Spleen (tissue), 11 donors: ENCODE measurements around the gene SBF1. TPM values are rescaled to one million over a fixed set of nuclear protein-coding genes. Genes with fewer than 3 reads are reported as not detected.

ENCODE experiments used
- DNase-seq: peaks from one replicate; pipeline ENCODE4 v3.0.0-alpha.2; 2020
- H3K27ac ChIP-seq, 8 donors: fragments of 200-600 bp; sonication (generic) in 7 of 8; 1 replicate in 4 of 8; 2 replicates in 4 of 8; pipeline versions ENCODE4 v1.5.0 to v1.8.0; 2016 to 2021; ENCODE audit warnings: inconsistent platforms in 4 of 8, mild to moderate bottlenecking in 4 of 8, moderate library complexity in 1 of 8
- H3K27me3 ChIP-seq, 7 donors: fragments of 200-600 bp; sonication (generic) in 6 of 7; replicated peaks in 1 of 7; 1 replicate in 4 of 7; 2 replicates in 3 of 7; pipeline versions ENCODE4 v1.5.0 to v1.8.0; 2016 to 2021; ENCODE audit warnings: inconsistent platforms in 3 of 7, mild to moderate bottlenecking in 1 of 7
- H3K36me3 ChIP-seq, 6 donors: fragments of 200-600 bp; sonication (generic) in 5 of 6; 1 replicate in 4 of 6; 2 replicates in 2 of 6; pipeline versions ENCODE4 v1.5.0 to v1.8.0; 2016 to 2021; ENCODE audit warnings: inconsistent platforms in 2 of 6
- H3K4me1 ChIP-seq, 6 donors: fragments of 200-600 bp; sonication (generic) in 5 of 6; 1 replicate in 3 of 6; 2 replicates in 3 of 6; pipeline versions ENCODE4 v1.5.0 to v1.8.0; 2016 to 2021; ENCODE audit warnings: inconsistent platforms in 3 of 6
- H3K4me3 ChIP-seq, 8 donors: fragments of 200-600 bp; sonication (generic) in 7 of 8; 1 replicate in 4 of 8; 2 replicates in 4 of 8; pipeline versions ENCODE4 v1.5.0 to v1.8.0; 2016 to 2021; ENCODE audit warnings: inconsistent platforms in 4 of 8, mild to moderate bottlenecking in 4 of 8, moderate library complexity in 2 of 8
- H3K9me3 ChIP-seq, 8 donors: fragments of 200-600 bp; sonication (generic) in 7 of 8; 1 replicate in 4 of 8; 2 replicates in 4 of 8; pipeline versions ENCODE4 v1.5.0 to v1.8.0; 2016 to 2021; ENCODE audit warnings: inconsistent platforms in 4 of 8
- POLR2A ChIP-seq, 3 donors: fragments of 450-650 bp; IDR thresholded peaks; one replicate each; pipeline ENCODE4 v1.5.1; 2017; ENCODE audit warnings: antibody characterized with exemption in 3 of 3, mild to moderate bottlenecking in 1 of 3
- POLR2AphosphoS5 ChIP-seq, 3 donors: sonication (generic); formaldehyde crosslinking; IDR thresholded peaks; one replicate each; pipeline ENCODE4 v1.5.1; 2017; ENCODE audit warnings: antibody characterized with exemption in 3 of 3
- WGBS, 5 donors: extraction: QIAGEN DNeasy Blood & Tissue Kit in 3 of 5; methylation state at CpG; one replicate each; pipeline versions ENCODE4 v1.1.5 to v1.1.7; 2013 to 2018; 5-methylcytosine and 5-hydroxymethylcytosine counted together
- intact Hi-C: fragments of 100-400 bp; cut with DNase I; formaldehyde crosslinking; loops from one replicate; pipeline ENCODE4 v1.15.0; 2023; ENCODE audit warnings: low total_unique reads
- polyA plus RNA-seq, 3 donors: library from polyadenylated mRNA; stranded (reverse); fragments of 200-250 nt; gene quantifications; one replicate each; pipeline ENCODE4 v1.2.1, GENCODE V29; 2013
- total RNA-seq, 7 donors: library from RNA; depleted of rRNA in 3 of 7; stranded (reverse); fragments of >200 nt in 3 of 7; fragmentation: NEBNext Ultra II Directional in 4 of 7; extraction: Animal tissue kit (Norgen Biotek cat#: 25700) in 4 of 7; gene quantifications; one replicate each; pipeline versions ENCODE4 v1.1.0 to v1.2.1, GENCODE V29; 2016 to 2021
- TF ChIP-seq, protein P1 (sequence below), 11 experiments: fragments of 200-600 bp in 7 of 11; fragments of 450-650 bp in 4 of 11; sonication (generic) in 4 of 11; IDR thresholded peaks in 8 of 11; conservative IDR thresholded peaks in 3 of 11; 1 replicate in 7 of 11; 2 replicates in 4 of 11; pipeline versions ENCODE4 v1.4.0 to v1.8.0; 2016 to 2021; ENCODE audit warnings: antibody characterized with exemption in 11 of 11, inconsistent platforms in 4 of 11, mild to moderate bottlenecking in 1 of 11
- donor health status: healthy with polysubstance abuse.
- donor health status: DM: no; HTN: no; CAD: no; lungs with moderate emphysema.
- donor health status: DM: no; HTN: no; CAD: no.
- donor health status: Bipolar disorder and iron deficiency.
- donor health status: healthy.
- donor health status: DM: no; HTN: no; CAD: no.
- donor health status: DM: yes; HTN: yes; CAD: no.

SBF1 gene
- total and polyA plus RNA-seq, 10 donors, result 35.7 to 96.9 (median 75.3) TPM

DNA sequence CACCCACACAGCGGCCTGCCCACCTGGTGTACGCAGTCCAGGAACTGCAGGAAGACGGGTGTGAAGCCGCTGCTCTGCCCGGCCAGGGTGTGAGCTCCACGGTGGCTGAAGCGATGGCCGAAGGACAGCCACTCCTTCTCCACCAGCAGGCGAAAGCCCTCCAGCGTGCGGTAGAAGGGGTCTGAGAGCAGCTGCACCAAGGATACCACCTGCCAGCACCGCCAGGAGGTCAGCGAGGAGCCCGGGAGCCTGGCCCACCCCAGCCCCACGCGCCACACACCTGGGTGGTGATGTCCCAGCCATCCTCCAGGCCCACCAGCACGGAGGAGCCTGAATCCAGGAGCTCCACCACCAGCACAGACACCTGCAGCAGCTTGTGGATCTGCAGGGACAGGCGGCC, 19.6 kb downstream of the SBF1 start:
- no peaks in the 10 kb centered on the region for H3K27me3 ChIP-seq
- no peak overlapping the region for H3K27ac ChIP-seq
- H3K4me3 ChIP-seq, result no peak overlapping the region
- 95 to 98% (median 97%) methylated on average over 13 to 18 of the region's 18 CpGs for WGBS, 5 donors
- H3K4me1 ChIP-seq, result no peaks in the 10 kb centered on the region
- peaks cover 0 to 100% (median 70%) of the 10 kb centered on the region in 6 donors for H3K36me3 ChIP-seq
- intact Hi-C loops, result no loop called here
- TF ChIP-seq POLR2A (IDR thresholded peaks at IDR 0.05), result no peak
- TF ChIP-seq, protein P1, sequence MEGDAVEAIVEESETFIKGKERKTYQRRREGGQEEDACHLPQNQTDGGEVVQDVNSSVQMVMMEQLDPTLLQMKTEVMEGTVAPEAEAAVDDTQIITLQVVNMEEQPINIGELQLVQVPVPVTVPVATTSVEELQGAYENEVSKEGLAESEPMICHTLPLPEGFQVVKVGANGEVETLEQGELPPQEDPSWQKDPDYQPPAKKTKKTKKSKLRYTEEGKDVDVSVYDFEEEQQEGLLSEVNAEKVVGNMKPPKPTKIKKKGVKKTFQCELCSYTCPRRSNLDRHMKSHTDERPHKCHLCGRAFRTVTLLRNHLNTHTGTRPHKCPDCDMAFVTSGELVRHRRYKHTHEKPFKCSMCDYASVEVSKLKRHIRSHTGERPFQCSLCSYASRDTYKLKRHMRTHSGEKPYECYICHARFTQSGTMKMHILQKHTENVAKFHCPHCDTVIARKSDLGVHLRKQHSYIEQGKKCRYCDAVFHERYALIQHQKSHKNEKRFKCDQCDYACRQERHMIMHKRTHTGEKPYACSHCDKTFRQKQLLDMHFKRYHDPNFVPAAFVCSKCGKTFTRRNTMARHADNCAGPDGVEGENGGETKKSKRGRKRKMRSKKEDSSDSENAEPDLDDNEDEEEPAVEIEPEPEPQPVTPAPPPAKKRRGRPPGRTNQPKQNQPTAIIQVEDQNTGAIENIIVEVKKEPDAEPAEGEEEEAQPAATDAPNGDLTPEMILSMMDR (IDR thresholded peaks at IDR 0.05 in 8 of 11, conservative IDR thresholded peaks at IDR 0.05 in 3 of 11), result no peak
- peak in 1 of 3 donors; percentile 34 for TF ChIP-seq POLR2AphosphoS5 (IDR thresholded peaks at IDR 0.05)
- H3K9me3 ChIP-seq, result no peaks in the 10 kb centered on the region
- no peak for DNase-seq

DNA sequence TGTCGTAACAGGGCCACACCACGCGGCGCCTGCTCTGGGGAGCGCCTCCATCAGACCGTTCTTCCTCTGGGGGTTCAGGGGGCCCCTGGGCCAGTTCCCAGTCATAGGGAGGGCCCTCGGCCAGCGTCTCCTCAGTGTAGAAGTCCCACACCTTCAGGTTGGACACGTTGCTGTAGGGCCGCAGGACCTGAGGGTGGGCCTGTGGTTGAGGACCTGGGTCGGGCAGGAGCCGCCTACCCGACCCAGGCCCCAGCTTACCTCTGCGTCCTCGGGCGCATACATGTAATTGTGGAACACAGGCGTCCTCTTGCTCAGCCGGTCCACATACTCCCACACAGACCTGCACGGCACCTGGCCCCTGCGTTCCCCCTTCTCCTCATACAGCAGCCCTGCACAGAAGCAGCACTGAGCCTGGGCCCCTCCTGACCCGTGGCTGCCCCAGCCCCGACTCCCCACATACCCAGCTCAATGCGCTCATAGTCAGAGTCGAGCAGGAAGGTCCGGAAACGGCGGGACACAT, 20.2 kb downstream of the SBF1 start:
- peaks cover 0 to 5% (median 0%) of the 10 kb centered on the region in 6 donors for H3K4me1 ChIP-seq
- DNase-seq, result no peak
- no peak overlapping the region for H3K4me3 ChIP-seq
- no peak overlapping the region for H3K27ac ChIP-seq
- H3K9me3 ChIP-seq, result no peaks in the 10 kb centered on the region
- TF ChIP-seq, protein P1 (IDR thresholded peaks at IDR 0.05 in 8 of 11, conservative IDR thresholded peaks at IDR 0.05 in 3 of 11), result no peak
- TF ChIP-seq POLR2AphosphoS5 (IDR thresholded peaks at IDR 0.05) (peak in 1 of 3 donors; percentile 12), POLR2A (IDR thresholded peaks at IDR 0.05) (no peak)
- intact Hi-C loops, result no loop called here
- H3K36me3 ChIP-seq, result peaks cover 0 to 100% (median 69%) of the 10 kb centered on the region in 6 donors
- H3K27me3 ChIP-seq, result no peaks in the 10 kb centered on the region
- 92 to 97% (median 95%) methylated on average over 19 to 27 of the region's 27 CpGs for WGBS, 5 donors

DNA sequence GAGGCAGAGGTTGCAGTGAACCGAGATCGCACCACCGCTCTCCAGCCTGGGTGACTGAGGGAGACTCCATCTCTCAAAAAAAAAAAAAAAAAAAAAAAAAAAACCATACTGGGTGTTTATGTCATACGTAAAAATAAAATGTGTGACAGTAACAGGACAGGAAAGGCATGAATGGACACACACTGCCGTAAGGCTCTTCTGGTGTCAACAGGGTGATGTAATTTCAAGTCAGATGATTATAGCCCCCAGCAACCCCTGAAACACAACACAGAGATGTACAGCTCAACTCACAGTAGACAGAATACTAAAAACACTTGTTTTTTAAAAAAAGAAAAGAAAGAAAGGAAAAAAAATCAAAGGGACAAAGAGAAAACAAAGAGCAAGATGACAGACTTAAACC, 22.2 kb downstream of the SBF1 start:
- no peak overlapping the region for H3K4me3 ChIP-seq
- WGBS, 5 donors, result 80 to 88% (median 86%) methylated on average over 5 of the region's 5 CpGs
- H3K27me3 ChIP-seq, result no peaks in the 10 kb centered on the region
- intact Hi-C loops, result no loop called here
- H3K36me3 ChIP-seq, result peaks cover 0 to 100% (median 70%) of the 10 kb centered on the region in 6 donors
- no peaks in the 10 kb centered on the region for H3K9me3 ChIP-seq
- no peak overlapping the region for H3K27ac ChIP-seq
- peaks cover 0 to 7% (median 0%) of the 10 kb centered on the region in 6 donors for H3K4me1 ChIP-seq
- DNase-seq, result no peak
- TF ChIP-seq, protein P1 (IDR thresholded peaks at IDR 0.05 in 8 of 11, conservative IDR thresholded peaks at IDR 0.05 in 3 of 11), result no peak
- TF ChIP-seq POLR2AphosphoS5 (IDR thresholded peaks at IDR 0.05) (no peak), POLR2A (IDR thresholded peaks at IDR 0.05) (no peak)

DNA sequence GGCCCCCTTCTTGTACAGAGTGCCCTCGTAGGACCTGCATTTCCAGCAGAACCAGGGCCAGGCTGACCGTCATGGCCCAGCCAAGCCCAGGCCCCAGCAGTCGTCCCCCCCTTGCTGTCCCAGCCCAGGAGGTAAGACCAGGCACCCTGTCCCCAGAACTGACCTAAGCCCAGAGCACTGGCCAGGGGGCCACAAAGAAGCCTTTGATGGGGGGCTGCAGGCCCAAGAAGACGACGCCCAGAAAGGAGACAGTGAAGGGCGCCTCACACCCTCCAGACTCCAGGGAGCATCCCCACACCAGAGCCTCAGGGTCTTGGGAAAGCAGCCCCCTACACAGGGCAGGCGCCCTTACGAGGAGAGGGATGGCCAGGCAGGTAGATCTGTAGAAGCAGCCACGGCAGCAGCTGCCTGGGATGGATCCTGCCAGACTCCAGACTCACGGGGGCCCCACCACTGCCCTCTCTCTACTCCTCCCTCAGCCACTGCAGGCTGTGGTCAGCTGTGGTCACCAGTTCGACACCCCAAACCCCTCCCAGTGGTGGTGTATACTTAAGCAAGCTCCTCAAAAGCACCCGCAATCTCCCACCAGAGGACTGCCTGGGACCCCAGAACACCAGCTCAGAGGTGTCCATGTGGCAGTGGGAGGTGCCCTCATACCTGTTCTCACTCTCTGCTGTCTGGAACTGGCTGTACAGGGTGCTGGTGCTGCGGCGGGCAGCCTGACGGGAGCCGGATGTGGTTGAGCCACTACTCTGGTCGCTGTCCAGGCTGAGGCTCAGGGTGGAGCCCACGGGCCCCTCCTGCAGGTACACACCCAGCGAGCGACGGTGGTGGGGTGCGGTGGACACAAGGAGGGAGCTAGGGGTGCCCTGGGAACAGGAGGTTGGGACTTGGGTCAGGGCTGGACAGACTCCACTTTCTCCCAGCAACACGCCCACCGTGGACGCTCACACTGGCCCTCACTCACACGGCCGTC, 27.0 kb downstream of the SBF1 start:
- WGBS, 5 donors, result 89 to 94% (median 90%) methylated on average over 23 to 27 of the region's 27 CpGs
- Histone ChIP-seq H3K36me3 (peaks cover 0 to 100% (median 52%) of the 10 kb centered on the region in 6 donors), H3K4me3 (no peak overlapping the region), H3K9me3 (no peaks in the 10 kb centered on the region), H3K4me1 (peaks cover 0 to 42% (median 14%) of the 10 kb centered on the region in 6 donors), H3K27me3 (no peaks in the 10 kb centered on the region), H3K27ac (peak overlapping the region in 1 of 8 donors; percentile 2)
- DNase-seq, result no peak
- intact Hi-C loops, result no loop called here
- TF ChIP-seq POLR2AphosphoS5 (IDR thresholded peaks at IDR 0.05), result peak in 2 of 3 donors; percentile 31 to 66
- TF ChIP-seq, protein P1 (IDR thresholded peaks at IDR 0.05 in 8 of 11, conservative IDR thresholded peaks at IDR 0.05 in 3 of 11), result no peak
